HG02588 (cell line): ENCODE measurements around the gene DACH1.

Source experiments
- ATAC-seq: cut with Tn5 transposase; IDR thresholded peaks from one replicate; pipeline ENCODE4 v1.9.1; 2021; ENCODE audit warnings: mild to moderate bottlenecking, moderate library complexity; ENCODE audit not compliant: unreplicated experiment

Gene DACH1

GRCh38 chr13:71593566-71593965, 273.4 kb downstream of the DACH1 start:
- ATAC-seq: no peak

GRCh38 chr13:71591374-71591773, 275.6 kb downstream of the DACH1 start:
- ATAC-seq: no peak

GRCh38 chr13:71590654-71591148, 276.3 kb downstream of the DACH1 start:
- no peak for ATAC-seq

GRCh38 chr13:71589032-71589431, 278.0 kb downstream of the DACH1 start:
- ATAC-seq: no peak

- ATAC-seq: no peak
These were observed 279.2 kb downstream of the DACH1 start for GRCh38 chr13:71587817-71588216.

- ATAC-seq: no peak
These were observed 279.8 kb downstream of the DACH1 start for GRCh38 chr13:71587193-71587592.

- no peak for ATAC-seq
These were observed 283.4 kb downstream of the DACH1 start for GRCh38 chr13:71583581-71583980.

- ATAC-seq: no peak
These were observed 286.4 kb downstream of the DACH1 start for GRCh38 chr13:71580614-71581013.

GRCh38 chr13:71578048-71578447, 289.0 kb downstream of the DACH1 start:
- no peak for ATAC-seq

GRCh38 chr13:71577127-71577526, 289.9 kb downstream of the DACH1 start:
- ATAC-seq: no peak

GRCh38 chr13:71576571-71576970, 290.4 kb downstream of the DACH1 start:
- ATAC-seq: no peak

GRCh38 chr13:71546881-71547280, 320.1 kb downstream of the DACH1 start:
- no peak for ATAC-seq

GRCh38 chr13:71540098-71540497, 326.9 kb downstream of the DACH1 start:
- ATAC-seq: no peak

GRCh38 chr13:71536201-71536600, 330.8 kb downstream of the DACH1 start:
- no peak for ATAC-seq

- ATAC-seq: no peak
These were observed 342.2 kb downstream of the DACH1 start for GRCh38 chr13:71524613-71525304.

GRCh38 chr13:71524245-71524612, 342.8 kb downstream of the DACH1 start:
- no peak for ATAC-seq

GRCh38 chr13:71522941-71523526, 344.0 kb downstream of the DACH1 start:
- ATAC-seq: no peak

- ATAC-seq: no peak
These were observed 350.0 kb downstream of the DACH1 start for GRCh38 chr13:71517004-71517403.

GRCh38 chr13:71516521-71516920, 350.5 kb downstream of the DACH1 start:
- no peak for ATAC-seq

GRCh38 chr13:71515744-71516038, 351.3 kb downstream of the DACH1 start:
- no peak for ATAC-seq

- no peak for ATAC-seq
These were observed 351.9 kb downstream of the DACH1 start for GRCh38 chr13:71514900-71515743.
